HG02884 (cell line): Measurements from ENCODE around the gene ATXN3.
A peak's percentile ranks its signal among the peaks of the same experiment; 100 is the strongest.

Experiments
- ATAC-seq: cut with Tn5 transposase; IDR thresholded peaks from one replicate; pipeline ENCODE4 v1.9.1; 2021; ENCODE audit warnings: mild to moderate bottlenecking, moderate library complexity; ENCODE audit not compliant: unreplicated experiment

The ATXN3 gene

GRCh38 chr14:92106143-92106926 lies at the start of gene ATXN3:
Gene ATXN3, minus strand, starts transcription at chr14:92106582. Its CDS starts 30 bp downstream, at chr14:92106552.
- peak; percentile 89 for ATAC-seq

- no peak for ATAC-seq
These were observed 48.0 kb upstream of the ATXN3 start for GRCh38 chr14:92154283-92154942.

GRCh38 chr14:92153581-92153980 lies 47.2 kb upstream of the ATXN3 start:
- no peak for ATAC-seq

- no peak for ATAC-seq
These were observed 38.3 kb upstream of the ATXN3 start for GRCh38 chr14:92144708-92145107.

GRCh38 chr14:92143962-92144361 lies 37.6 kb upstream of the ATXN3 start:
- ATAC-seq: no peak

- ATAC-seq: no peak
These were observed 36.9 kb upstream of the ATXN3 start for GRCh38 chr14:92143309-92143708.

- ATAC-seq: no peak
These were observed 28.9 kb upstream of the ATXN3 start for GRCh38 chr14:92135269-92135668.

- ATAC-seq: no peak
These were observed 28.1 kb upstream of the ATXN3 start for GRCh38 chr14:92134456-92134855.

- ATAC-seq: no peak
These were observed 16.4 kb upstream of the ATXN3 start for GRCh38 chr14:92122761-92123160.

- no peak for ATAC-seq
These were observed 15.9 kb upstream of the ATXN3 start for GRCh38 chr14:92122351-92122677.

GRCh38 chr14:92121670-92122350 lies 15.4 kb upstream of the ATXN3 start, which contains the start of the genes CPSF2 and NDUFB1:
Gene CPSF2, plus strand, starts transcription at chr14:92121969. Its CDS starts 9,016 bp downstream, at chr14:92130985.
Gene NDUFB1, minus strand, starts transcription at chr14:92121706. Its CDS starts 4,069 bp downstream, at chr14:92117637.
- ATAC-seq: peak; percentile 77

GRCh38 chr14:92121207-92121669 lies 14.9 kb upstream of the ATXN3 start:
- peak; percentile 20 for ATAC-seq

- no peak for ATAC-seq
These were observed 3.1 kb upstream of the ATXN3 start for GRCh38 chr14:92109490-92109889.

- no peak for ATAC-seq
These were observed 2.2 kb upstream of the ATXN3 start for GRCh38 chr14:92108345-92109254.

- peak; percentile 6 for ATAC-seq
These were observed 564 bp downstream of the ATXN3 start for GRCh38 chr14:92105893-92106142.

GRCh38 chr14:92105073-92105892 lies 1.1 kb downstream of the ATXN3 start:
- ATAC-seq: no peak

- ATAC-seq: no peak
These were observed 2.9 kb downstream of the ATXN3 start for GRCh38 chr14:92103363-92103989.

GRCh38 chr14:92099802-92100201 lies 6.6 kb downstream of the ATXN3 start:
- no peak for ATAC-seq

- ATAC-seq: no peak
These were observed 13.1 kb downstream of the ATXN3 start for GRCh38 chr14:92093320-92093719.

GRCh38 chr14:92088494-92088893 lies 17.9 kb downstream of the ATXN3 start:
- no peak for ATAC-seq
